Prostate gland (tissue), 2 donors: Measurements from ENCODE around the gene BEAN1. TPM values are rescaled to one million over a fixed set of nuclear protein-coding genes. Genes with fewer than 3 reads are reported as not detected.

Experiments used
- DNase-seq: peaks from one replicate; pipeline ENCODE4 v3.0.0-alpha.2; 2019; ENCODE audit warnings: low spot score
- H3K27ac ChIP-seq, 2 donors: fragments of 200-600 bp; sonication (generic); 2 replicates each; pipeline ENCODE4 v1.5.1; 2017 to 2019
- H3K27me3 ChIP-seq: fragments of 200-600 bp; sonication (generic); replicated peaks from 2 replicates; pipeline ENCODE4 v1.5.1; 2019; ENCODE audit not compliant: insufficient read depth
- H3K36me3 ChIP-seq, 2 donors: fragments of 200-600 bp; sonication (generic); 1 replicate in 1 of 2; 2 replicates in 1 of 2; pipeline versions ENCODE4 v1.5.1 to v1.8.1; 2017 to 2019
- H3K4me1 ChIP-seq: fragments of 200-600 bp; sonication (generic); replicated peaks from 2 replicates; pipeline ENCODE4 v1.5.1; 2019
- H3K4me3 ChIP-seq, 2 donors: fragments of 200-600 bp; sonication (generic); 2 replicates each; pipeline ENCODE4 v1.5.1; 2017 to 2019
- H3K9me3 ChIP-seq: fragments of 200-600 bp; sonication (generic); 2 replicates; pipeline ENCODE4 v1.5.1; 2017
- POLR2A ChIP-seq: fragments of 450-650 bp; IDR thresholded peaks from one replicate; pipeline ENCODE4 v1.6.1; 2016; ENCODE audit warnings: antibody characterized with exemption, mild to moderate bottlenecking
- POLR2AphosphoS5 ChIP-seq: sonication (generic); formaldehyde crosslinking; IDR thresholded peaks from one replicate; pipeline ENCODE4 v1.6.1; 2017; ENCODE audit warnings: antibody characterized with exemption
- WGBS: methylation state at CpG from one replicate; pipeline ENCODE4 v1.1.5; 2018; 5-methylcytosine and 5-hydroxymethylcytosine counted together
- intact Hi-C: fragments of 100-400 bp; cut with DNase I; formaldehyde crosslinking; loops from one replicate; pipeline ENCODE4 v1.14.2; 2022
- total RNA-seq, 2 donors: library from RNA; depleted of rRNA; stranded (reverse); fragments of >200 nt; gene quantifications; one replicate each; pipeline ENCODE4 v1.1.0, GENCODE V29; 2016
- TF ChIP-seq, protein P1 (sequence below), 4 experiments: fragments of 200-600 bp in 2 of 4; fragments of 450-650 bp in 2 of 4; sonication (generic) in 2 of 4; IDR thresholded peaks; 1 replicate in 3 of 4; 2 replicates in 1 of 4; pipeline ENCODE4 v1.5.1; 2016 to 2019; ENCODE audit warnings: antibody characterized with exemption in 4 of 4, mild to moderate bottlenecking in 2 of 4, moderate library complexity in 2 of 4

Gene BEAN1
- total RNA-seq, 2 donors from 2014 or later: 0.14 to 0.51 TPM

DNA sequence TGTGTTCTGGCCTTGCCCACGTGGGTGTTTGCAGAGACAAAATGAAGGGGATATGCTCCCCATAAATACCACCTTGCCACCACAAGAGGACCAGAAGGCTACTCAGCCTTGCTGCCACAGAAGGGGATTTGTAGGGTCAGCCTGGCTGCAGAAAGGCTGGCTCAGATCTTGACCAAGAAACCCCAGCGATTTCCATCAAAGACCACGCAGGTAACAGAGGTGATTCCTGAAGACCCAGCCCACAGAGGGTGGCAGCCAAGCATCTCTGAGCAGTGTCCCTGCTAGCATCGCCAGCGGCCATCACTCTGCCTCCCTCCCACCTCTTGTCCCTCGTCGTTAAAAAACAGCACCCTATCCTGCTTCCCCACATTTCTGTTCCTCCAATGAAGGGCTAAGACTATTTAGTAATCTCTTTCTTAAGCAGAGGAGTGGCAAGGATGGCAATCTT lies 54.9 kb downstream of the BEAN1 start:
- no peaks in the 10 kb centered on the region for H3K9me3 ChIP-seq
- 60% methylated on average over 7 of the region's 7 CpGs for WGBS
- no peaks in the 10 kb centered on the region for H3K4me1 ChIP-seq
- H3K27me3 ChIP-seq: no peaks in the 10 kb centered on the region
- intact Hi-C loops: loop anchor here (5.0 kb wide), 1 partner anchor 35 kb away; no protein-coding TSS in a partner anchor
- no peaks in the 10 kb centered on the region for H3K36me3 ChIP-seq
- H3K27ac ChIP-seq: no peak overlapping the region
- H3K4me3 ChIP-seq: no peak overlapping the region
- DNase-seq: no peak
- TF ChIP-seq POLR2AphosphoS5 (no peak), POLR2A (no peak)
- TF ChIP-seq, protein P1, sequence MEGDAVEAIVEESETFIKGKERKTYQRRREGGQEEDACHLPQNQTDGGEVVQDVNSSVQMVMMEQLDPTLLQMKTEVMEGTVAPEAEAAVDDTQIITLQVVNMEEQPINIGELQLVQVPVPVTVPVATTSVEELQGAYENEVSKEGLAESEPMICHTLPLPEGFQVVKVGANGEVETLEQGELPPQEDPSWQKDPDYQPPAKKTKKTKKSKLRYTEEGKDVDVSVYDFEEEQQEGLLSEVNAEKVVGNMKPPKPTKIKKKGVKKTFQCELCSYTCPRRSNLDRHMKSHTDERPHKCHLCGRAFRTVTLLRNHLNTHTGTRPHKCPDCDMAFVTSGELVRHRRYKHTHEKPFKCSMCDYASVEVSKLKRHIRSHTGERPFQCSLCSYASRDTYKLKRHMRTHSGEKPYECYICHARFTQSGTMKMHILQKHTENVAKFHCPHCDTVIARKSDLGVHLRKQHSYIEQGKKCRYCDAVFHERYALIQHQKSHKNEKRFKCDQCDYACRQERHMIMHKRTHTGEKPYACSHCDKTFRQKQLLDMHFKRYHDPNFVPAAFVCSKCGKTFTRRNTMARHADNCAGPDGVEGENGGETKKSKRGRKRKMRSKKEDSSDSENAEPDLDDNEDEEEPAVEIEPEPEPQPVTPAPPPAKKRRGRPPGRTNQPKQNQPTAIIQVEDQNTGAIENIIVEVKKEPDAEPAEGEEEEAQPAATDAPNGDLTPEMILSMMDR (IDR thresholded peaks at IDR 0.05): no peak

DNA sequence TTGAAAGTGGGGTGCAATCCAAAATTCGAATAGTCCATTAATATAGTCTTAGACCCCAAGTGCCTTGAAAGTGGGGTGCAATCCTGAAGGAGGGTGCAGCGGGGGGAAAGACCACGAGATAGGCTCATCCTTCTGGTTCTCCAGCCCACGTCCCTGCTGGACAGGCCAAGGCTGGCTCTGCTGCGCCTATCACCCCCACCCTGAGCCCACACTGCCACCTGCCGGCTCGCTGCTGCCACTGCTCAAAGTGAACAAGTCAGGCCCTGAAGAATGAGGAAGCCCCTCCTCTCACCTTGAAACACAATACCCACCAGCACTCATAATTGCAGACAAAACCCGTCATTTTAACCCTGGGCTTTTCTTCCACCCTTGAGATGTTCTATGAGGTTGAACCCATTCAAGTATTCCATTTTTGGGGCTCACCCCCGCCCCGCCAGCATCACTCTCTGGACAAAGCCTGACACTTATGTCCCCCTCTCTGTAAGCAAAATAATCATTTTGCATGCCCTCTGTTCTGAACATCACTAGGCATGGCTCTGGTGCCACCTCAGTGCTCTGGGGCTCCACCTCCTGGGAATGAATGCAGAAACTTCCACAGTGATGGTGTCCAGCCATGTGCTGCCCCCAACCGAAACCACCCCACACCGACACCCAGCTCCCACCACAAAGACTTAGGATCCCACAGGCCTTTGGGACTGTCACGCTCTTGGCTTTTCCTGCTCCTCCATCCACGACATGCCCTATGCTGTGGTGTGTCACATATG lies 56.8 kb downstream of the BEAN1 start:
- DNase-seq: peak; percentile 71
- intact Hi-C loops: loop anchor here (2.0 to 5.0 kb wide), 2 partner anchors 33 to 79 kb away; no protein-coding TSS in a partner anchor

DNA sequence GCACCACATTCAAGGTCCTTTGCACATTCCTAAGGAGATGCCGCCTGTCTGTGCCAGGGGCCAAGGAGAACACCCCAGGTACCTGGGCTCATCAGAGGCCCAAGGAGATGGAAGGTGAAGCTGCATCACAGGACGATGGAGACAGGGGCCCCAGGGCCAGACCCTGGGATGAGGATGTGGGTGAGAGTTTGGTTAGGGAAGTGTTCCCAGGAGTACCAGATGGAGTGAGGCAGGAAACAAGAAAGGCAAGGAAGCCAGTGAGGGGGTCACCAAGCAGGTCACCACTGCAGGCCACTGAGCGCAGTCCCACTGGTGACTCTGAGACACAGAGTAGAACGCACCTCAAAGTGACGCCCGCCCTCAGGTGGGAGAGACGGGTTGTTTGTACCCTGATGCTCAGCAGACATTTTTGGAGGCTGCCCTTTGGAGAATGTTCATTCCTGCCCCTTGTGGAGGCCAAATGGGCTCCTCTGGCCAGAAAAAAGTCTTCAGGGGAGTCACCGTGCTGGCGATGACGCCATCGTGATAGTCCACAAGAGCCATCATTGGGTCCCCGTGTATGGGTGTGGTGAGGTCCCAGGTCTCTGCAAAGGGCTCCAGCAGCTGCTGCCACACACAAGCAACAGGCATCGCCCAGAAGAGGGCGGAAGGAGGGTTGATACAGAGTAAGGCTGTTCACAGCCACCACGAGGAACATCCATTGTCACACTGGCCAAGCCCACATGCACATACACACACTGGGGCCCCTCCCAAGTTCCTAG lies 57.5 kb downstream of the BEAN1 start:
- Histone ChIP-seq H3K4me3 (no peak overlapping the region), H3K4me1 (no peaks in the 10 kb centered on the region), H3K36me3 (no peaks in the 10 kb centered on the region), H3K27ac (no peak overlapping the region), H3K9me3 (no peaks in the 10 kb centered on the region), H3K27me3 (no peaks in the 10 kb centered on the region)
- 89% methylated on average over 14 of the region's 15 CpGs for WGBS
- no peak for TF ChIP-seq POLR2AphosphoS5
- TF ChIP-seq, protein P1 (IDR thresholded peaks at IDR 0.05): no peak
- no peak for TF ChIP-seq POLR2A
- intact Hi-C loops: loop anchor here (2.0 to 5.0 kb wide), 2 partner anchors 33 to 80 kb away; no protein-coding TSS in a partner anchor
- no peak for DNase-seq

More for the DNA sequence above, 56.8 kb downstream of the BEAN1 start:
- Histone ChIP-seq H3K36me3 (no peaks in the 10 kb centered on the region), H3K9me3 (no peaks in the 10 kb centered on the region), H3K27ac (no peak overlapping the region), H3K4me1 (no peaks in the 10 kb centered on the region), H3K27me3 (no peaks in the 10 kb centered on the region), H3K4me3 (no peak overlapping the region)
- 41% methylated on average over 14 of the region's 14 CpGs for WGBS
- TF ChIP-seq POLR2A (no peak), POLR2AphosphoS5 (peak; percentile 34)
- TF ChIP-seq, protein P1 (IDR thresholded peaks at IDR 0.05): peak; percentile 82 to 92 (median 84)

DNA sequence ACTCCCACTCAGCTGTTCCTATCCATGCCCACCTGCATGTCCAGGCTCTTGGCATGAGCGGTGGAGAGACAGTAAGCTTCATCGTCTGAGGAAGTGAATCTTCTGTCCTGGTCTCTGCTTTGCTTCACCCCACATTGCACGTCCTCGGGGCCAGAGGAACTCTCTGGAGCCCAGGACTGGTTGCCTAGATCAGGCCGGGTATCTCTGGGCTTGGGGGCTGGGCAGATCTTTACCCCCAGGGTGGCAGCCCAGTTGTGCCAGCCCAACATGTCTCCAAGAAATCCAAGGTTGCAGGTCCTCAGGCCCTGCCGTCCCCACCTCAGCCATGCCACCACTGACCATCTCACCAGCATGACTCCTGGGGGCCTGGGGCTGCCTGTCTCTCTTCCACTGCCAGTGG lies 58.3 kb downstream of the BEAN1 start:
- no peaks in the 10 kb centered on the region for H3K36me3 ChIP-seq
- no peaks in the 10 kb centered on the region for H3K4me1 ChIP-seq
- H3K4me3 ChIP-seq: no peak overlapping the region
- no peak for TF ChIP-seq POLR2AphosphoS5
- no peak for TF ChIP-seq POLR2A
- TF ChIP-seq, protein P1 (IDR thresholded peaks at IDR 0.05): no peak
- no peak overlapping the region for H3K27ac ChIP-seq
- WGBS: 87% methylated on average over 6 of the region's 6 CpGs
- no peak for DNase-seq
- no peaks in the 10 kb centered on the region for H3K9me3 ChIP-seq
- no peaks in the 10 kb centered on the region for H3K27me3 ChIP-seq
- intact Hi-C loops: loop anchor here (2.0 kb wide), 1 partner anchor 81 kb away; no protein-coding TSS in a partner anchor
